Endodermal cell (in vitro differentiated cells): Measurements from ENCODE around the gene EIF2AK3. TPM values are rescaled to one million over a fixed set of nuclear protein-coding genes. Genes with fewer than 3 reads are reported as not detected.

Experiments used
- DNase-seq: peaks from one replicate; pipeline ENCODE4 v3.0.0-alpha.2; 2017
- H3K27ac ChIP-seq: 2 replicates; pipeline ENCODE4 v1.5.1; 2013; ENCODE audit warnings: mild to moderate bottlenecking, low read depth, low read length, moderate library complexity
- H3K27me3 ChIP-seq: 2 replicates; pipeline ENCODE4 v1.6.1; 2013; ENCODE audit warnings: mild to moderate bottlenecking, low read length, moderate library complexity; ENCODE audit not compliant: insufficient read depth, control insufficient read depth, poor library complexity, severe bottlenecking
- H3K36me3 ChIP-seq: 2 replicates; pipeline ENCODE4 v1.7.0; 2013; ENCODE audit warnings: mild to moderate bottlenecking, low read length, moderate library complexity; ENCODE audit not compliant: control insufficient read depth, insufficient read depth
- H3K4me1 ChIP-seq: one replicate; pipeline ENCODE4 v1.7.0; 2013; ENCODE audit warnings: low read length; ENCODE audit not compliant: control insufficient read depth, insufficient read depth
- H3K4me3 ChIP-seq: 2 replicates; pipeline ENCODE4 v1.5.1; 2013; ENCODE audit warnings: mild to moderate bottlenecking, low read length, moderate library complexity
- H3K9ac ChIP-seq: 2 replicates; pipeline ENCODE4 v1.6.1; 2013; ENCODE audit warnings: mild to moderate bottlenecking, low read length, moderate library complexity; ENCODE audit not compliant: poor library complexity, severe bottlenecking; ENCODE audit errors: extremely low read depth
- H3K9me3 ChIP-seq: 2 replicates; pipeline ENCODE4 v1.6.1; 2013; ENCODE audit warnings: mild to moderate bottlenecking, low read length, moderate library complexity; ENCODE audit not compliant: control insufficient read depth
- H3K27ac Mint-ChIP-seq: 2 replicates; pipeline ENCODE4 v1.8.0; 2020; ENCODE audit warnings: mixed read lengths
- H3K27me3 Mint-ChIP-seq: 2 replicates; pipeline ENCODE4 v1.8.0; 2021; ENCODE audit warnings: mild to moderate bottlenecking, mixed read lengths; ENCODE audit not compliant: insufficient read depth
- H3K36me3 Mint-ChIP-seq: 2 replicates; pipeline ENCODE4 v1.8.0; 2020; ENCODE audit warnings: low read depth, mixed read lengths
- H3K4me1 Mint-ChIP-seq: 2 replicates; pipeline ENCODE4 v1.8.0; 2020; ENCODE audit warnings: mixed read lengths
- H3K4me3 Mint-ChIP-seq: 2 replicates; pipeline ENCODE4 v1.8.0; 2020; ENCODE audit warnings: mild to moderate bottlenecking, moderate library complexity, mixed read lengths
- H3K9me3 Mint-ChIP-seq: 2 replicates; pipeline ENCODE4 v1.8.0; 2020; ENCODE audit warnings: mild to moderate bottlenecking, mixed read lengths
- WGBS, 2 experiments: methylation state at CpG; one replicate each; pipeline versions ENCODE4 v1.1.5 to v1.1.7; 2013; ENCODE audit warnings: missing lambda C conversion rate in 2 of 2, mixed read lengths in 1 of 2; ENCODE audit not compliant: insufficient coverage in 1 of 2, insufficient read length in 1 of 2; 5-methylcytosine and 5-hydroxymethylcytosine counted together
- total RNA-seq, 2 donors: library from RNA; stranded (reverse); fragmentation: NEBNext Ultra II Directional in 1 of 2; extraction: Animal tissue kit (Norgen Biotek cat#: 25700) in 1 of 2; gene quantifications; 2 replicates in 1 of 2; 3 replicates in 1 of 2; pipeline ENCODE4 v1.2.1, GENCODE V29; 2021
- TF ChIP-seq, protein P1 (sequence below): fragments of 200-600 bp; sonication (generic); conservative IDR thresholded peaks from 2 replicates; pipeline ENCODE4 v1.5.0; 2021; ENCODE audit warnings: antibody characterized with exemption, mild to moderate bottlenecking

Gene EIF2AK3
- total RNA-seq, 2 donors from 2014 or later, result 26.3 to 45.2 TPM

DNA sequence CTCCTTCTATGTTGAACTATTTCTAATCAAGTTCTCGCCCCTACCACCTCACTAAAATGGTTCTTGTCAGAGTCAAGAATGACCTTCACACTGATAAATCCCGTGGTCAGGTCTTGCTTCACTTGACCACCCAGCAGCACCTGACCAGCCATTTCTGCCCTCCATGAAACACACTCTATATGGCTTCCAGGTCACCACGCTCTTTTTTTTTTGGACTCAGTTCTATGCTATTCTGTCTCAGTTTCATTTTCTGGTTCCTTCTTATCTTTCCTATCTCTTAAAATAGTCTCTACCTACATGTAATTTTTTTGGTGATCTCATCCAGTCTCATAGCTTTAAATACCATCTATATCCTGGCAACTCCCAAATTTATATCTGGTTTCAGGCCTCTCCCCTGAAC is 11.4 kb downstream of the EIF2AK3 start:
- 88 to 89% methylated on average over 3 of the region's 3 CpGs for WGBS, 2 experiments

DNA sequence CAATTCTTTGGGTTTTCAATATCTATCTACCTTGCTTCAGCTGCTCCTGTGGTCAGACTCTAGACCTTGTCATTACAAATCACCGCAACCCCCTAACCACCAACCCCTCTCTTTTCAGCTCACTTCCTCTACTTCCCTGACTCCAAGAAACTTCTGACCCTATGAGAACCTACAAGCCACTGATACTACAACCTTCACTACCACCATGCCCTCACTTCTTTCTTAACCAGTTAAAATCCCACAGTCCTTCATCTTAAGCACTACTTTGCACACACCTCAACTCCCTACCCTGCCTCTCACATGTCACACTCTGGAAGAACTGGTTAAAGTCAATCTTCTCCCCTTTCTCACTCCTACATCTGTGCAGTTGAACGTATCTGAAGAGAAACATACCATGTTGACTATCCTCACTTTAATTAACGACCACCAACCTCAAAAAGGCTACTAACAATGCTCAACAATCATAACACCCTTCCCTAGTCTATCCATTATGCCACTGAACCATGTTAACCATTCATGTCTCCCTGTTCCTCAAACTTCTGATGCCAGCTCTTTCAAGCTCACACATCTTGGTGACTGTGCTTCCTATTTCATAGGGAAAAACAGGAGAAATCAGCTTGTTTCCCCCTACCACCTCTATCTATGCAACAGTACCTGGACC is 12.6 kb downstream of the EIF2AK3 start:
- Histone ChIP-seq H3K9me3 (peaks cover 10% of the 10 kb centered on the region), H3K36me3 (peaks cover 15% of the 10 kb centered on the region), H3K4me3 (no peak overlapping the region), H3K4me1 (no peaks in the 10 kb centered on the region), H3K27me3 (peaks cover 46% of the 10 kb centered on the region), H3K27ac (no peak overlapping the region), H3K9ac (no peak overlapping the region)
- DNase-seq, result no peak
- Mint-ChIP-seq H3K4me1 (peaks cover 6% of the 10 kb centered on the region), H3K27me3 (no peaks in the 10 kb centered on the region), H3K36me3 (peaks cover 22% of the 10 kb centered on the region), H3K4me3 (no peak overlapping the region), H3K9me3 (no peaks in the 10 kb centered on the region), H3K27ac (no peak overlapping the region)
- TF ChIP-seq, protein P1, sequence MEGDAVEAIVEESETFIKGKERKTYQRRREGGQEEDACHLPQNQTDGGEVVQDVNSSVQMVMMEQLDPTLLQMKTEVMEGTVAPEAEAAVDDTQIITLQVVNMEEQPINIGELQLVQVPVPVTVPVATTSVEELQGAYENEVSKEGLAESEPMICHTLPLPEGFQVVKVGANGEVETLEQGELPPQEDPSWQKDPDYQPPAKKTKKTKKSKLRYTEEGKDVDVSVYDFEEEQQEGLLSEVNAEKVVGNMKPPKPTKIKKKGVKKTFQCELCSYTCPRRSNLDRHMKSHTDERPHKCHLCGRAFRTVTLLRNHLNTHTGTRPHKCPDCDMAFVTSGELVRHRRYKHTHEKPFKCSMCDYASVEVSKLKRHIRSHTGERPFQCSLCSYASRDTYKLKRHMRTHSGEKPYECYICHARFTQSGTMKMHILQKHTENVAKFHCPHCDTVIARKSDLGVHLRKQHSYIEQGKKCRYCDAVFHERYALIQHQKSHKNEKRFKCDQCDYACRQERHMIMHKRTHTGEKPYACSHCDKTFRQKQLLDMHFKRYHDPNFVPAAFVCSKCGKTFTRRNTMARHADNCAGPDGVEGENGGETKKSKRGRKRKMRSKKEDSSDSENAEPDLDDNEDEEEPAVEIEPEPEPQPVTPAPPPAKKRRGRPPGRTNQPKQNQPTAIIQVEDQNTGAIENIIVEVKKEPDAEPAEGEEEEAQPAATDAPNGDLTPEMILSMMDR, result no peak
- 93 to 94% methylated on average over 2 to 3 of the region's 3 CpGs for WGBS, 2 experiments

More for the DNA sequence above, 11.4 kb downstream of the EIF2AK3 start:
- no peak overlapping the region for H3K9ac ChIP-seq
- H3K27me3 Mint-ChIP-seq, result no peaks in the 10 kb centered on the region
- peaks cover 14% of the 10 kb centered on the region for H3K4me1 Mint-ChIP-seq
- H3K4me1 ChIP-seq, result peaks cover 3% of the 10 kb centered on the region
- no peak overlapping the region for H3K27ac Mint-ChIP-seq
- no peak overlapping the region for H3K27ac ChIP-seq
- peaks cover 15% of the 10 kb centered on the region for H3K36me3 ChIP-seq
- TF ChIP-seq, protein P1, result no peak
- H3K36me3 Mint-ChIP-seq, result peaks cover 17% of the 10 kb centered on the region
- DNase-seq, result no peak
- peaks cover 10% of the 10 kb centered on the region for H3K9me3 ChIP-seq
- H3K4me3 Mint-ChIP-seq, result no peak overlapping the region
- no peaks in the 10 kb centered on the region for H3K9me3 Mint-ChIP-seq
- H3K27me3 ChIP-seq, result peaks cover 44% of the 10 kb centered on the region
- H3K4me3 ChIP-seq, result no peak overlapping the region

DNA sequence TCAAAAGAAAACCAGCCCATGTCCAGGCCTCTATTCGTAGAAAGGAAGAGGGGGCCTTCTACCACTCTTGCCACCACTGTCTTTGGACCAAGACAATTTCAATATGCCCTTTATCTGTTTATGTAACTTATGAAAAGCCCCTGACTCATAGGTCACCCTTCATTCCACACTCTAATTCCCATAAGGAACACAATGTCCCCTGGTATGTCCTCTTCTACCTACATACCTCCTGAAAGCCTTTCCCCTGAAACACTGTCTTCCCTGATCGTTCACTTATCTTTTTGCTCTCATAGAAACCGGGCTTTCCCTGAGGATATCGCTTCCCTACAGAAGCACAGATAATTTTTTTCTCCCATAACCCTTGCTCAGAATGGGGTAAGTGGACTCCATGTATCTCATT is 13.3 kb downstream of the EIF2AK3 start:
- TF ChIP-seq, protein P1, result no peak
- peaks cover 26% of the 10 kb centered on the region for H3K36me3 Mint-ChIP-seq
- no peak overlapping the region for H3K9ac ChIP-seq
- peaks cover 15% of the 10 kb centered on the region for H3K36me3 ChIP-seq
- no peaks in the 10 kb centered on the region for H3K9me3 Mint-ChIP-seq
- H3K4me1 Mint-ChIP-seq, result peaks cover 6% of the 10 kb centered on the region
- DNase-seq, result no peak
- H3K27me3 ChIP-seq, result peaks cover 46% of the 10 kb centered on the region
- H3K4me3 Mint-ChIP-seq, result no peak overlapping the region
- no peak overlapping the region for H3K27ac Mint-ChIP-seq
- H3K9me3 ChIP-seq, result peaks cover 10% of the 10 kb centered on the region
- H3K27me3 Mint-ChIP-seq, result no peaks in the 10 kb centered on the region
- no peak overlapping the region for H3K27ac ChIP-seq
- WGBS, 2 experiments, result 96 to 98% methylated on average over 4 of the region's 4 CpGs
- H3K4me3 ChIP-seq, result no peak overlapping the region
- H3K4me1 ChIP-seq, result no peaks in the 10 kb centered on the region
